ENCODE measurements around the gene ERGIC1.

- no peak for TF ChIP-seq CTCF (IDR thresholded peaks at IDR 0.05; ENCODE audit: insufficient read depth, low read depth, low read length)
- TF ChIP-seq EZH2 (IDR thresholded peaks at IDR 0.05; ENCODE audit: insufficient read depth, low read length): no peak
Measured at GRCh38 chr5:172869691-172870090, 35.6 kb downstream of the ERGIC1 start.

Measured in astrocyte (in vitro differentiated cells and primary cell).